GM10266 (cell line): ENCODE results near the gene RBSN.

Source experiments
- DNase-seq: peaks from one replicate; pipeline ENCODE4 v3.0.0; 2012; ENCODE audit errors: extremely low spot score
- CTCF ChIP-seq: IDR thresholded peaks from 2 replicates; pipeline ENCODE4 v1.5.1; 2012; ENCODE audit warnings: mild to moderate bottlenecking, low read depth; ENCODE audit not compliant: control insufficient read depth, insufficient read depth; ENCODE audit errors: missing control alignments

The RBSN gene

GRCh38 chr3:15045667-15046066 is 53.3 kb downstream of the RBSN start:
- no peak for DNase-seq
- no peak for TF ChIP-seq CTCF

GRCh38 chr3:15044326-15044725 is 54.6 kb downstream of the RBSN start:
- no peak for TF ChIP-seq CTCF
- DNase-seq: no peak

GRCh38 chr3:15043408-15044171 is 55.4 kb downstream of the RBSN start:
- no peak for DNase-seq
- no peak for TF ChIP-seq CTCF

GRCh38 chr3:15042936-15043335 is 56.0 kb downstream of the RBSN start:
- no peak for DNase-seq

GRCh38 chr3:15041950-15042349 is 57.0 kb downstream of the RBSN start:
- TF ChIP-seq CTCF: no peak
- no peak for DNase-seq

More at GRCh38 chr3:15042936-15043335, 56.0 kb downstream of the RBSN start:
- TF ChIP-seq CTCF: no peak

- TF ChIP-seq CTCF: no peak
- DNase-seq: no peak
Measured at GRCh38 chr3:15040844-15041243, 58.1 kb downstream of the RBSN start.

- no peak for TF ChIP-seq CTCF
Measured at GRCh38 chr3:15038306-15038705, 60.6 kb downstream of the RBSN start.

More at GRCh38 chr3:15038306-15038705, 60.6 kb downstream of the RBSN start:
- no peak for DNase-seq
